SKM-1 (cell line): ENCODE measurements around the gene AP1S2.

Experiments used
- DNase-seq: peaks from one replicate; lab custom pipeline; 2025; ENCODE audit not compliant: unreplicated experiment; lab: John Stamatoyannopoulos, UW

AP1S2 gene

DNA sequence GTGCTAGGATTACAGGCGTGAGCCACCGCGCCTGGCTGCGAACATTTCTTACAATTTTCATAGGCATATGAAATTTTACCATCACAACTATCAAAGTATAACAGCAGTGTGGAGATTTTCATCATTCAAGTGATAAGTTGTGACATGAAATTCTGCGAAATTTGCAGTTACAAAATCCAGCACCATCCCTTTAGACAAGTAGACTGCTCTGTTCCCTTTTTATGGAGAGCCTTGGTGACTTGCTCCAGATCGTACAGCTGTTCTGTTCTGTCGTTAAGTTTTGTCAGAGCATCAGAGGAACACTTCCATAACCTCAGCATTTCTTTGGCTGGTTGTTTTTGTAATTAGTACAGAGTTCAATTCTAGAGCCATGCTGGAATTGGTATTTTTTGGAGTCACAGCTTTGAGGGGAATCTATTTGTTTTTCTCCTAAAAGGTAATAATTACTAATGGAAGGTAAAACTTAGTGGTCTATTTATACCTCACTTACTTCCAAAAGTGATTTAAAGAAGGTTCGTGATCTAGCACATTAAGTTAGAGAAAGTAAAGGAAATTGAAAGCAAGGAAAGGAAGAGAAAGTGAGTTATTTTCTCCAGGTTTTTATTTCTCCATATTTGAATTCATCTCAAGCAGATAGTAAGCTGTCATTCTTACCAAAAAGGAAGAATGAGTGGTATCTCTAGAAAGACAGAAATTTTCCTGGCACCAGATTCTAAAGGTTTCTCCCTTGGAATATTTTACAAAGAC is 42.2 kb downstream of the AP1S2 start:
- DNase-seq, result no peak

DNA sequence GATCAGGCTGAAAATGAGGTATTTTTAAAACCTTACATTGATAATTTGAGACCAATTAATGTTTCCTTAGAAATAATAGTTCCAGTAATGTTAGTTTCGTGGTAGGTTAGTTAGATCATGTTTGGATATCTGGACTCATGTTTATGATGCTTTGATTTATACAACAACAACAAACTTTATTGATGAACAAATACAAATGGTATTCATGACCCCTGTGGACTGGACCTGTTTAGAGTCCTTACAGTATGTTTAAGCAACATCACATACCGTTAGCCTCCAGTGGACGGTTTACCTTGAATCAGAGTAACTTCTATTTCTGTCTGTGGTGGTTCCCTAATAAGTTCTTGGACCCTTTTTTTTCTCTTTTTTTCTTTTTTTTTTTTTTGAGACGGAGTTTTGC is 46.4 kb downstream of the AP1S2 start:
- no peak for DNase-seq

DNA sequence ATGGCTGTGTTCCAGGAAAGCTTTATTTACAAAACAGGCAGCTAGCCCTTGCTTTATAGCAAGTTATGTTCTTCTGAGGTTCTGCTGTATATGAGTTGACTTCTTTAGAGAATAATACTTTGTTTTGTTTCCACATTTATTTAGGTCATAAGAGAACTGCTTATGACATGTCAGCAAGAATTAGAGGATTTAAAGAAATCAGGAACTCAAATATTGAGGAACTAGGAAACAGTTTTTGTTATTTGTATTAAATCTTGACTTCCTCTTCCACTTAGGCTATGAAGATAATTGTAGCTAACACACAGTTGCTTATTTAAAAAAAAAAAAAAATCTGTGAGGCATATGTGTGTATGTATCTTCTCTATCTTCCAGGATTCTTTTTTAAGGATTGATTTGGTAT is 50.0 kb downstream of the AP1S2 start:
- no peak for DNase-seq

DNA sequence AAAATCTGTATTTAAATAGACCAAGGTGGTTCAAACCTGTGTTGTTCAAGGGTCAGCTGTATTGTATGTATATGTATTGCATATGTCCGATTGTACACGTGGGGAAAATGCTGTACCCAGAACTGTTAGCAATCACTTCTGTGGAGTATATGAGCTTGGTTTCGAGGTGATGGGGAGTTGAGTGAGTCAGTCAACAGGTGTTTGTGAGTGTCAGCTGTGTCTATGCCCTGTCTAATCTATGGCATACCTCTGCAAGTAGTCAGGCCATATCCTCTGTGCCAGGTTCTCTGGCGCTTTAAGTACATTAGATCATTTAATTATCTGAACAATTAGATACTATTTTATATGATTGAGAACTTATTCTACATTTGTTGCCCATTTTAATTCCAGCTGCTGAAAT is 56.9 kb downstream of the AP1S2 start:
- DNase-seq, result no peak

DNA sequence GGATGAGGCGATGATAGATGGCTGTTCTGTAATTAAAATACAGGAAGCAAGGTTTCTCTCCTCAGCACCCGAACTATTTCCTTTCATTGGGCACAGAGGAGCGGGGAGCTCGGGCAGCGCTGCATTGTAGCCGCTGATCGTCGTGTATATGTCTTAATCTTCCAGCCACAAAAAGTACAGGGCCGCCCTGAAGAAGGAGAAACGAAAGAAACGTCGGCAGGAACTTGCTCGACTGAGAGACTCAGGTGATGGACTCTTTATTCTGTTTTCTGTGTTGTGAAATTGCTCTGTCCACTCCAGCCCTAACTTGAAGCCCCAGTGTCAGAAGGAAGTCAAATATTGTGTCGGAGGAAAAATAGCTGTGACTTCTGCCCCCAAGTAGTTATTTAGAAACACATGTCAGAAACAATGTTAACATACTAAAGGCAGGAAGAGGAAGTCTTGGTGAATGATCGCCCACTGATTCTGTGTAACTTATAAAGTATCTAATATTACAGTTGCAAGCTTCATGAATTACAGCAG is 63.8 kb downstream of the AP1S2 start:
- DNase-seq, result peak; percentile 4

DNA sequence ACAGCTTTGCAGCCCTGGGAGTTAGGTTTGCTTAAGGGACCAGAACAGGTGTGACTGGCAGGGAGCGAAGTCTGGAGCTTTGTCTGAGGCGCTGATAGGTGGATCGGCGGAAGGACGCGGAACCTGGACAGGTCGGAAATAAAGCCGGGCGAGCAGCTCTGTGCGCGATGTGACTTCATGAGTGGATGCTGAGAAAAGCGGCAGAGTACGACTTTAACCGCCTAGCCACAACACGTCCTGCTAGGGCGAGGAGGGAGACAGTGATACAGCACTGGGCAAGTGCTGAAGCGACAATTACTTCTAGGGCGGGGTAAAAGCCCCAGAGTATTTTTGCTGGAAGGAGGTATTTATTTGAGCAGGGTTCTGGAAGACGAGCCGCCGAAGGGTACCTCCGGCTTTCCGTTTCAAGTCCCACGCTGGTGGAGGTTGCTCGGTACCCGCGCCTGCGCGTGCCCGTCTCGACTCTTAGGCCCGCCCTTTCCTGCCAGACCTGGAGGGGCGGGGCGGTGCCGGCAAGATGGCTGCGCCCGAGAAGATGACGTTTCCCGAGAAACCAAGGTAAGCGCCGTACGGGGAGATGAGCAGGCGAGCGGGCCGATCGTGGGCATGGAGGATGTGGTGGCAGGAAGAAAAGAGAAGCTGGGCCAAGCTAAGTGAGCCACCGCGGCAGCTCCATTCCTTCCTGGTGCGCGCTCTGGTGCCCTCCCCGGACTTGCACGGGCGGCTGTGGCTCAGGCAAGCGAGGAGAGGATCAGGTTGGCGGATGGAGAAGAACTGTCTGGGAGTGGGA is 64.4 kb downstream of the AP1S2 start, which contains the start of gene ZRSR2:
ZRSR2 (plus strand) TSS at position 506 of the 790 bp plus-strand sequence; CDS start at position 518, 12 bp downstream.
- DNase-seq, result peak; percentile 36

DNA sequence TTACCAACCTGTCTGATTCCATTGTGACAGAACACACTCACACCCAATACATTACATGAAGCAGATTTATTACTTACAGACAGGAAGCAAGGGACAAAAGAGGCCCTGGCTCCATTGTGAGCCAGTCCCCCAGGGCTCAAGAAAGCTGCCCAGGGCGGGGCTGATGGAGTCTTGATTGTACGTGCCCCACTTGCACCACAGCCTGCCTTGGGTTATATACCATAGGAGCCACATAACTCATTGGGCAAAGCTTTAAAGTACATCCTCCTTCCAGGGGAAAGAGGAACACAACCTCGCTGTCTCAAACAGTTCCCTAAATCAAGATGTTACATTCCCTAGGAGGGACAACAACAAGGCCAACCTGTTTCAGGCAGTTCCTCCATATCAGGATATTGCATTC is 67.7 kb downstream of the AP1S2 start:
- peak; percentile 6 for DNase-seq

DNA sequence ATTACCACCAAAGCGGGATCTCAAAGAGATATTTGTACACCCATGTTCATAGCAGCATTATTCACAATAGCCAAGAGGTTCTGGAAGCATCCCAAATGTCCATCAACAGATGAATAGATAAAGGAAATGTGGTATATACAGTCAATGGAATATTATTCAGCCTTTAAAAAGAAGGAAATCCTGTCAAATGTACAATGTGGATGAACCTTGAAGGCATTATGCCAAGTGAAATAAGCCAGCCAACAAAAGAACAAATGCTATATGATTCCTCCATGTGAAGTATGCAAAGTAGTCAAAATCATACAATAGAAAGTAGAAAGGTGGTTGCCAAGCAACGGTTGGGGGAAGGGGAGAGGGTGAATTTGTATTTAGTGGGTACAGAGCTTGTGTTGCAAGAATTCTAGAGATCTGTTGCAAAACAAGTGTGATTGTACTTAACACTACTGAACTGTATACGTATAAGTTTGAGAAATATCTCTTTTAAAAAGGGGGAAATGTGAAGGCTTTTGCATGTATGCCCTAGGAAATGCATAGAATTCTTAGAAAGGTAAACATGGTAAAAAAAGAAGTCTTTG is 69.3 kb downstream of the AP1S2 start:
- no peak for DNase-seq

DNA sequence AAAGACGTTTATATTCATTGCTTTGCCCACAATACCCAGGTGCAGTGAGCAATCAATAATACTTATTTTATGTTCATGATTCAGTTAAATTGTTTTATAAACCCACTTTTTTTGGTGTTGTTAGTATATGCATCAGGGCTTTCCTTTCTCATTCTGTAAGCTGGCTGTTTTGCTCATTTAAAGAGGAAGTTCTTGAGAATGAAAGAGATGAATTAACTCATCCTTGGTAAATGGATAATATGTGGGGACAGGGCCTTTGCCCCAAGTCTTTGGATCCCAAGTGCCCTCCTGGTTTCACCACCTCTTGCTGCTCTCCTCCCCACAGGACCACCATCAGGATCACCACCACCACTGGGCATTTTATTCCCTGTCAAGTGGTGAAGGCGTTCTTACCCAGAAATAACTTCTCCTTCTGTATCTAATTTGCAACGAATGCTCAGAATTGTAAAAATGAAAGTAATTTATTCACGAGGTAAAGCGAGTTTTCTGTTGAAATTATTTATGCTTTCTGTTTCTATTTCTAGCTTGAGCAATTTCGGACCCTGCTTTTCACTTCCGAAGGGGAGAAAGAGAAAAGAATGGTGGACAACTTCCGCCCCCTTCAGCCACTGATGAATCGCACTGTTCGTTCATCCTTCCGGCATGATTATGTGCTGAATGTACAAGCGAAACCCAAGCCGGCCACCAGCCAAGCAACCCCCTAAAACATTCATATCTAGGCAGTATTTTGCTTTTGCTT is 72.5 kb downstream of the AP1S2 start:
- no peak for DNase-seq
